Suprapubic skin (tissue), 4 donors: Measurements from ENCODE around the gene GPX5.

Experiments
- POLR2A ChIP-seq, 2 donors: fragments of 450-650 bp; IDR thresholded peaks; one replicate each; pipeline ENCODE4 v1.6.1; 2017; ENCODE audit warnings: antibody characterized with exemption in 2 of 2, mild to moderate bottlenecking in 2 of 2, moderate library complexity in 2 of 2
- POLR2AphosphoS5 ChIP-seq, 3 donors: sonication (generic); formaldehyde crosslinking; IDR thresholded peaks; one replicate each; pipeline ENCODE4 v1.6.1; 2017; ENCODE audit warnings: antibody characterized with exemption in 3 of 3
- TF ChIP-seq, protein P1 (sequence below), 2 donors: fragments of 200-600 bp in 1 of 2; fragments of 450-650 bp in 1 of 2; sonication (generic) in 1 of 2; IDR thresholded peaks; one replicate each; pipeline ENCODE4 v1.5.1; 2016 to 2019; ENCODE audit warnings: antibody characterized with exemption in 2 of 2, mild to moderate bottlenecking in 1 of 2, moderate library complexity in 1 of 2

DNA sequence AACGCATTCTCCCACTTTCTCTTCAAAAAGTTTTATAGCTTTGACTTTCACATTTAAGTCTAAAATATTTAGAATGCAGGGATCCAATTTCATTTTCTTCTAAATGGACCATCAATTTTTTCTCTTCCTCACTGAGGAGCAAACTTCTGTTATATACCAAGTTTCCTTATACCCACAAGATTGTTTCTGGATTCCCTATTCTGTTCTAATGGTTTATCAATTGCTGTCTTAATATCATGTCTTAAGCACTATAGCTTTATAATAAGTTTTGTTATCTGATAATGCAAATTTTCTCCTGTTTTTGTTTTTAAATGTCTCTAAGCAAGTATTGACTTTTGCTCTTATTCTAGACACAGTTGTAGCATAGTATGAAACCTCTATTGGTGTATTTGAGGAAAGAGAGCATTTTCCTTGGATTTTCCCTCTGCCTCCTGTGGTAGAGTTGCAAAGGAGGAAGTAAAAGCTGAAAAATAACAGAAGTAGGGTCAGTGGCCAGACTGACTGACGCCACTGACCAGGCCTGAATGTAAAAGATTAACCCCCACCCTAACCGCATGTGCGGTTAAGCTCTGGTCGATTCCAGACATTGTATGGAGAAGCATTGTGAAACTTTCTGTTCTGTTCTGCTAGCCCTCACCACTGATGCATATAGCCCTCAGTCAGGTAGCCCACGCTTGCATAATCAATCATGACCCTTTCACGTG lies 40.3 kb downstream of the GPX5 start:
- TF ChIP-seq, protein P1, sequence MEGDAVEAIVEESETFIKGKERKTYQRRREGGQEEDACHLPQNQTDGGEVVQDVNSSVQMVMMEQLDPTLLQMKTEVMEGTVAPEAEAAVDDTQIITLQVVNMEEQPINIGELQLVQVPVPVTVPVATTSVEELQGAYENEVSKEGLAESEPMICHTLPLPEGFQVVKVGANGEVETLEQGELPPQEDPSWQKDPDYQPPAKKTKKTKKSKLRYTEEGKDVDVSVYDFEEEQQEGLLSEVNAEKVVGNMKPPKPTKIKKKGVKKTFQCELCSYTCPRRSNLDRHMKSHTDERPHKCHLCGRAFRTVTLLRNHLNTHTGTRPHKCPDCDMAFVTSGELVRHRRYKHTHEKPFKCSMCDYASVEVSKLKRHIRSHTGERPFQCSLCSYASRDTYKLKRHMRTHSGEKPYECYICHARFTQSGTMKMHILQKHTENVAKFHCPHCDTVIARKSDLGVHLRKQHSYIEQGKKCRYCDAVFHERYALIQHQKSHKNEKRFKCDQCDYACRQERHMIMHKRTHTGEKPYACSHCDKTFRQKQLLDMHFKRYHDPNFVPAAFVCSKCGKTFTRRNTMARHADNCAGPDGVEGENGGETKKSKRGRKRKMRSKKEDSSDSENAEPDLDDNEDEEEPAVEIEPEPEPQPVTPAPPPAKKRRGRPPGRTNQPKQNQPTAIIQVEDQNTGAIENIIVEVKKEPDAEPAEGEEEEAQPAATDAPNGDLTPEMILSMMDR (IDR thresholded peaks at IDR 0.05): no peak
- no peak for TF ChIP-seq POLR2AphosphoS5 (IDR thresholded peaks at IDR 0.05)
- no peak for TF ChIP-seq POLR2A (IDR thresholded peaks at IDR 0.05)
